ENCODE results near the gene LAMA3. TPM values are rescaled to one million over a fixed set of nuclear protein-coding genes. Genes with fewer than 3 reads are reported as not detected.

Gene LAMA3
- total and polyA plus RNA-seq, 10 of the 15 experiments (the other 5 are each of a cell fraction or from before 2014, with no cell fraction given) = 0.37 to 6.5 (median 5.4) TPM

DNA sequence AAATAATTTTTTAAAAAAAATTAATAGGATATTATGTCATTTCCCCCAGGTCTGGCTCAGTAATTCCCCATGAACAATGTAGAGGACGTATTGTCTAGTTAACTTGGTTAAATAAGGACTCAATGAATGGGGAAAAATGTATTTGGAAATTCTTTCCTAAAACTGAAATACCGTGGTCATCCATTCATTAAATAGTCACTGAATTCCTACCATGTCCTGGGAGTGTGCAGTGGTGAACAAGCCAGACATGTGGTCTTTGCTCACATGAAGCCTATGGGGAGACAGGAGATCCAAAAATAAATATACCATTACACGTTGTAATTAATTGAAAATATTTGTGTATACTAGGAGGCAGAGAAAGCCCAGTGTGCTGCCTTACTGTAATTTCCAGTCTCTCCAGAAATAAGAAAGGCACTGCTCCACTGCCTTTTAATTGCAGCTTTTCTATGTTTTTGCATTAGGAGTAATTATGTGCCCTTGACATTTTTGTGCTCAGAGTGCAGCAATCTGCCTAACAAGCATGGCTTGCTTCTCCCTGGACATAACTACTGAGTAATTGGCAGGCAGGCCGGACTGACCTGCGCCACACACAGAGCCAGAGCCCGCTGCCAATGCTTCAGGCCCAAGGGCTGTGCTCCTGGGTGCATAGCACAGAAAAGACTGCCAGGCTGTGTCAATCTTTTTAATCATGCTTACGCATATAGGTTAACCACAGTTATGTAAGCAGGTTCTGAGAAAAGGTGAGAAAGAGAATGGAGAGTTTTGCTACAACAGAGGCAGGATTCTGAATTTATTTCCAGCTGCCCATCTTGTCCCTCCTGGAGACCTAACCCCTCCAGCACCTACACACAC, 303.1 kb downstream of the LAMA3 start:
- Histone ChIP-seq H3K27me3 (replicated peaks in 1 of 2; ENCODE audit: control insufficient read depth in 2 of 2, insufficient read depth in 2 of 2, low read length in 1 of 2) (no peaks in the 10 kb centered on the region), H3K4me1 (ENCODE audit: control insufficient read depth, insufficient read depth, low read length) (peaks cover 19% of the 10 kb centered on the region), H2AFZ (ENCODE audit: control insufficient read depth, low read depth, low read length) (peak overlapping the region; percentile 21), H4K20me1 (ENCODE audit: control insufficient read depth, insufficient read depth) (no peaks in the 10 kb centered on the region), H3K9me3 (replicated peaks; ENCODE audit: control insufficient read depth, insufficient read depth, low read length) (no peaks in the 10 kb centered on the region; the same call in 1 of the 3 replicates), H3K79me2 (ENCODE audit: control insufficient read depth, insufficient read depth, low read length) (peaks cover 17% of the 10 kb centered on the region), H3K4me3 (peak overlapping the region; percentile 18), H3K9ac (ENCODE audit: control insufficient read depth, insufficient read depth, low read length) (peak overlapping the region; percentile 54), H3K36me3 (ENCODE audit: control insufficient read depth in 2 of 2, insufficient read depth in 2 of 2, low read length in 1 of 2) (no peaks in the 10 kb centered on the region), H3K27ac (ENCODE audit: control insufficient read depth, insufficient read depth) (peak overlapping the region; percentile 62), H3K4me2 (ENCODE audit: control insufficient read depth, insufficient read depth) (peak overlapping the region; percentile 84)
- no peak for DNase-seq (ENCODE audit: low read depth, low spot score)
- in situ Hi-C loops (cut with MboI) = no loop called here
- RAD21 ChIA-PET (ENCODE audit: unreplicated experiment) = no interaction called here
- FAIRE-seq = peak; percentile 49
- CTCF ChIA-PET = interaction anchor here (1.2 kb wide), 1 partner anchor 11 kb away, joined by 5 read pairs; no protein-coding TSS in a partner anchor
- intact Hi-C loops (cut with micrococcal nuclease; ENCODE audit: unreplicated experiment) = no loop called here
- SMC1A ChIA-PET (ENCODE audit: uncharacterized antibody, unreplicated experiment) = interaction anchor here (1.2 to 3.0 kb wide), 4 partner anchors 9 to 66 kb away, joined by 3 to 10 read pairs (median 5); no protein-coding TSS in a partner anchor
- 63% methylated on average over 7 of the region's 7 CpGs for WGBS (ENCODE audit: insufficient coverage, insufficient replicate concordance, low lambda C conversion rate, missing lambda C conversion rate)
- BruUV-seq (replicated peaks) = no TSS peak
- ATAC-seq = peak; percentile 90
- POLR2A ChIA-PET = no interaction called here
- TF ChIP-seq MEF2A (IDR thresholded peaks at IDR 0.05; ENCODE audit: insufficient read depth, low read depth, low read length) (no peak), IRF4 (IDR thresholded peaks at IDR 0.05; ENCODE audit: low read depth, low read length) (no peak), DPF2 (IDR thresholded peaks at IDR 0.05) (0 out of 2 replicates have a peak, but pooled peaks have one; percentile 31), CBFB (IDR thresholded peaks at IDR 0.05; ENCODE audit: low read depth) (peak; percentile 70; the same call in 1 of the 2 replicates), PBX3 (IDR thresholded peaks at IDR 0.05; ENCODE audit: insufficient replicate concordance, low read depth, low read length) (peak; percentile 48), ZNF24 (IDR thresholded peaks at IDR 0.05) (0 out of 2 replicates have a peak, but pooled peaks have one; percentile 47), IKZF2 (IDR thresholded peaks at IDR 0.05) (peak; percentile 12 to 33; a peak in 3 of 4 replicates), ZBED1 (IDR thresholded peaks at IDR 0.05; ENCODE audit: borderline replicate concordance) (0 out of 2 replicates have a peak, but pooled peaks have one; percentile 48), KAT2A (conservative IDR thresholded peaks at IDR 0.05; ENCODE audit: control insufficient read depth, low read depth, low read length) (no peak), STAT1 (conservative IDR thresholded peaks at IDR 0.05) (no peak), MTA3 (IDR thresholded peaks at IDR 0.05; ENCODE audit: borderline replicate concordance, low read length) (peak; percentile 23; the same call in 1 of the 2 replicates), TARDBP (IDR thresholded peaks at IDR 0.05; ENCODE audit: borderline replicate concordance) (no peak), ZNF622 (IDR thresholded peaks at IDR 0.05) (no peak), MTA2 (IDR thresholded peaks at IDR 0.05; ENCODE audit: low read depth) (peak; percentile 41; the same call in 1 of the 2 replicates), CREM (IDR thresholded peaks at IDR 0.05; ENCODE audit: low read depth) (peak; percentile 78), EP300 (IDR thresholded peaks at IDR 0.05; ENCODE audit: borderline replicate concordance in 1 of 2, control insufficient read depth in 1 of 2, low read depth in 2 of 2, low read length in 2 of 2) (0 out of 4 replicates have a peak, but pooled peaks have one; percentile 13 to 20), ETV6 (conservative IDR thresholded peaks at IDR 0.05 in 1 of 2, IDR thresholded peaks at IDR 0.05 in 1 of 2; ENCODE audit: borderline replicate concordance in 1 of 2, low read depth in 1 of 2) (peak in 1 of 2 experiments; percentile 17; a peak in 1 of 4 replicates), PML (IDR thresholded peaks at IDR 0.05; ENCODE audit: low read length) (0 out of 2 replicates have a peak, but pooled peaks have one; percentile 20)
- TF ChIP-seq, protein P1, sequence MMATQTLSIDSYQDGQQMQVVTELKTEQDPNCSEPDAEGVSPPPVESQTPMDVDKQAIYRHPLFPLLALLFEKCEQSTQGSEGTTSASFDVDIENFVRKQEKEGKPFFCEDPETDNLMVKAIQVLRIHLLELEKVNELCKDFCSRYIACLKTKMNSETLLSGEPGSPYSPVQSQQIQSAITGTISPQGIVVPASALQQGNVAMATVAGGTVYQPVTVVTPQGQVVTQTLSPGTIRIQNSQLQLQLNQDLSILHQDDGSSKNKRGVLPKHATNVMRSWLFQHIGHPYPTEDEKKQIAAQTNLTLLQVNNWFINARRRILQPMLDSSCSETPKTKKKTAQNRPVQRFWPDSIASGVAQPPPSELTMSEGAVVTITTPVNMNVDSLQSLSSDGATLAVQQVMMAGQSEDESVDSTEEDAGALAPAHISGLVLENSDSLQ (IDR thresholded peaks at IDR 0.05) = peak; percentile 88
- TF ChIP-seq, protein P2, sequence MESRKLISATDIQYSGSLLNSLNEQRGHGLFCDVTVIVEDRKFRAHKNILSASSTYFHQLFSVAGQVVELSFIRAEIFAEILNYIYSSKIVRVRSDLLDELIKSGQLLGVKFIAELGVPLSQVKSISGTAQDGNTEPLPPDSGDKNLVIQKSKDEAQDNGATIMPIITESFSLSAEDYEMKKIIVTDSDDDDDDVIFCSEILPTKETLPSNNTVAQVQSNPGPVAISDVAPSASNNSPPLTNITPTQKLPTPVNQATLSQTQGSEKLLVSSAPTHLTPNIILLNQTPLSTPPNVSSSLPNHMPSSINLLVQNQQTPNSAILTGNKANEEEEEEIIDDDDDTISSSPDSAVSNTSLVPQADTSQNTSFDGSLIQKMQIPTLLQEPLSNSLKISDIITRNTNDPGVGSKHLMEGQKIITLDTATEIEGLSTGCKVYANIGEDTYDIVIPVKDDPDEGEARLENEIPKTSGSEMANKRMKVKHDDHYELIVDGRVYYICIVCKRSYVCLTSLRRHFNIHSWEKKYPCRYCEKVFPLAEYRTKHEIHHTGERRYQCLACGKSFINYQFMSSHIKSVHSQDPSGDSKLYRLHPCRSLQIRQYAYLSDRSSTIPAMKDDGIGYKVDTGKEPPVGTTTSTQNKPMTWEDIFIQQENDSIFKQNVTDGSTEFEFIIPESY (IDR thresholded peaks at IDR 0.05) = peak; percentile 66; the same call in 1 of the 2 replicates

Measured in GM12878 (cell line).